Heart left ventricle (tissue), 16 donors: ENCODE data around the gene VPS45. TPM values are rescaled to one million over a fixed set of nuclear protein-coding genes. Genes with fewer than 3 reads are reported as not detected.
A peak's percentile ranks its signal among the peaks of the same experiment; 100 is the strongest.

Experiments used
- ATAC-seq, 4 donors: fragments of 200-7000 bp; cut with Tn5 transposase; one replicate each; pipeline ENCODE4 v1.9.1; 2020 to 2022; ENCODE audit warnings: moderate library complexity in 4 of 4, mild to moderate bottlenecking in 3 of 4, moderate number of reproducible peaks in 1 of 4
- DNase-seq, 5 donors: peaks; one replicate each; pipeline ENCODE4 v3.0.0-alpha.2; 2020
- H3K27ac ChIP-seq, 12 donors: fragments of 200-600 bp; sonication (generic) in 4 of 12; one replicate each; pipeline versions ENCODE4 v1.5.0 to v1.8.0; 2016 to 2022; ENCODE audit warnings: mild to moderate bottlenecking in 2 of 12
- H3K27me3 ChIP-seq, 9 donors: fragments of 200-600 bp; sonication (generic) in 2 of 9; one replicate each; pipeline versions ENCODE4 v1.5.1 to v1.8.0; 2016 to 2022; ENCODE audit warnings: mild to moderate bottlenecking in 3 of 9
- H3K36me3 ChIP-seq, 9 donors: fragments of 200-600 bp; sonication (generic) in 2 of 9; one replicate each; pipeline versions ENCODE4 v1.5.0 to v1.8.0; 2018 to 2022; ENCODE audit warnings: mild to moderate bottlenecking in 2 of 9
- H3K4me1 ChIP-seq, 12 donors: fragments of 200-600 bp; sonication (generic) in 4 of 12; one replicate each; pipeline versions ENCODE4 v1.5.0 to v1.8.0; 2016 to 2022; ENCODE audit warnings: mild to moderate bottlenecking in 3 of 12
- H3K4me3 ChIP-seq, 12 donors: fragments of 200-600 bp; sonication (generic) in 4 of 12; one replicate each; pipeline versions ENCODE4 v1.5.0 to v1.8.0; 2017 to 2022; ENCODE audit warnings: mild to moderate bottlenecking in 9 of 12, moderate library complexity in 4 of 12
- H3K9me3 ChIP-seq, 12 donors: fragments of 200-600 bp; sonication (generic) in 4 of 12; one replicate each; pipeline versions ENCODE4 v1.5.0 to v1.8.0; 2016 to 2022; ENCODE audit warnings: mild to moderate bottlenecking in 1 of 12
- POLR2A ChIP-seq, 2 donors: fragments of 450-650 bp; IDR thresholded peaks; one replicate each; pipeline ENCODE4 v1.6.1; 2017; ENCODE audit warnings: antibody characterized with exemption in 2 of 2, mild to moderate bottlenecking in 2 of 2, moderate library complexity in 2 of 2
- WGBS, 4 donors: extraction: QIAGEN DNeasy Blood & Tissue Kit in 2 of 4; methylation state at CpG; one replicate each; pipeline versions ENCODE4 v1.1.5 to v1.1.7; 2013 to 2018; 5-methylcytosine and 5-hydroxymethylcytosine counted together
- intact Hi-C, 10 donors: fragments of 100-400 bp; cut with DNase I; formaldehyde crosslinking; loops; one replicate each; pipeline versions ENCODE4 v1.11.1 to v1.14.2; 2022
- polyA plus RNA-seq, 2 donors: library from polyadenylated mRNA; stranded (reverse); fragments of 200-250 nt; gene quantifications; one replicate each; pipeline ENCODE4 v1.2.3, GENCODE V29; 2013
- total RNA-seq, 9 donors: library from RNA; depleted of rRNA in 2 of 9; stranded (reverse); fragments of >200 nt in 2 of 9; fragmentation: NEBNext Ultra II Directional in 3 of 9; extraction: Animal tissue kit (Norgen Biotek cat#: 25700) in 3 of 9; gene quantifications; one replicate each; pipeline versions ENCODE4 v1.1.0 to v1.2.4, GENCODE V29; 2016 to 2023
- TF ChIP-seq, protein P1 (sequence below), 12 donors: fragments of 200-600 bp; sonication (generic) in 4 of 12; IDR thresholded peaks; one replicate each; pipeline versions ENCODE4 v1.5.0 to v1.8.0; 2018 to 2022; ENCODE audit warnings: antibody characterized with exemption in 12 of 12, mild to moderate bottlenecking in 5 of 12
- donor health status: ischemic (EF 13 %, LVEDD 7.1; RV severe dilation, severe dysfunction).
- donor health status: healthy with polysubstance abuse.
- donor health status: DM: no; HTN: yes; CAD: no.
- donor health status: DM: no; HTN: no; CAD: no.
- donor health status: ischemic (EF 25% LVEDD 6.9; RV normal size, moderate dysfunction).
- donor health status: ischemic (EF 25% LVEDD 5.7; RV mildly dilated, moderate dysfunction).
- donor health status: healthy.
- donor health status: DM: yes; HTN: yes; CAD: no.
- donor health status: ischemic (EF 35%, LVEDD 5.7; RV mildly dilated, moderate dysfunction).
- donor health status: nonischemic (EF 11% LVEDD 7.7; RV severe dilation, severe dysfunction).
- donor health status: DM: yes; HTN: yes; CAD: no.
- donor health status: PGD.
- donor health status: ischemic (EF 29% LVEDD 5.4; RV normal size, mild dysfunction).
- donor health status: nonischemic (EF 23%, LVEDD 6.1; RV moderate dilation, normal function).

Gene VPS45
- total and polyA plus RNA-seq, 11 donors, result 30.4 to 67.7 (median 49.2) TPM

DNA sequence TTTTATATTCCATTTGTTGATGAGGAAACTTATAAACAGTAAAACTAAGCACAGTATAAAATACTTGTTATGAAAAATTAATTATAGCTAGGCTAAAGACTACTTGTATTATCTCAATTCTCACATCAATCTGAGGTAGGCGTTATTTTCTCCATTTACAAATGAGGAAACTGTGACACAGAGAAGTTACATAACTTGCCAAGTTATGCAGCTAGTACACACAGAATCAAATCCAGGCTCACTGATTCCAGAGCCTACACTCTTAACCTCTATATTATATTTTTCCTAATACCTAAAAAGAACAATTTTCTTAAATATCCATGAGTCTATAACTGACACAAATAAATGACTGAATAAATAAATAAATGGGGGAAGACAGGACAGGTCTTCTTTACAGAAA is 11.2 kb upstream of the VPS45 start:
- no peaks in the 10 kb centered on the region for H3K27me3 ChIP-seq
- intact Hi-C loops, result loop anchor here in 1 of 10 donors (10.0 kb wide), 1 partner anchor 162 kb away; the partner anchor contains the start of gene BOLA1
- ATAC-seq, result no peak
- WGBS, 4 donors, result 46 to 53% (median 49%) methylated on average over 1 of the region's 1 CpG
- TF ChIP-seq, protein P1, sequence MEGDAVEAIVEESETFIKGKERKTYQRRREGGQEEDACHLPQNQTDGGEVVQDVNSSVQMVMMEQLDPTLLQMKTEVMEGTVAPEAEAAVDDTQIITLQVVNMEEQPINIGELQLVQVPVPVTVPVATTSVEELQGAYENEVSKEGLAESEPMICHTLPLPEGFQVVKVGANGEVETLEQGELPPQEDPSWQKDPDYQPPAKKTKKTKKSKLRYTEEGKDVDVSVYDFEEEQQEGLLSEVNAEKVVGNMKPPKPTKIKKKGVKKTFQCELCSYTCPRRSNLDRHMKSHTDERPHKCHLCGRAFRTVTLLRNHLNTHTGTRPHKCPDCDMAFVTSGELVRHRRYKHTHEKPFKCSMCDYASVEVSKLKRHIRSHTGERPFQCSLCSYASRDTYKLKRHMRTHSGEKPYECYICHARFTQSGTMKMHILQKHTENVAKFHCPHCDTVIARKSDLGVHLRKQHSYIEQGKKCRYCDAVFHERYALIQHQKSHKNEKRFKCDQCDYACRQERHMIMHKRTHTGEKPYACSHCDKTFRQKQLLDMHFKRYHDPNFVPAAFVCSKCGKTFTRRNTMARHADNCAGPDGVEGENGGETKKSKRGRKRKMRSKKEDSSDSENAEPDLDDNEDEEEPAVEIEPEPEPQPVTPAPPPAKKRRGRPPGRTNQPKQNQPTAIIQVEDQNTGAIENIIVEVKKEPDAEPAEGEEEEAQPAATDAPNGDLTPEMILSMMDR (IDR thresholded peaks at IDR 0.05), result no peak
- no peak for TF ChIP-seq POLR2A (IDR thresholded peaks at IDR 0.05)
- no peak for DNase-seq
- H3K9me3 ChIP-seq, result peaks cover 0 to 4% (median 0%) of the 10 kb centered on the region in 12 donors
- peaks cover 0 to 20% (median 0%) of the 10 kb centered on the region in 12 donors for H3K4me1 ChIP-seq
- no peaks in the 10 kb centered on the region for H3K36me3 ChIP-seq
- H3K27ac ChIP-seq, result no peak overlapping the region
- no peak overlapping the region for H3K4me3 ChIP-seq

DNA sequence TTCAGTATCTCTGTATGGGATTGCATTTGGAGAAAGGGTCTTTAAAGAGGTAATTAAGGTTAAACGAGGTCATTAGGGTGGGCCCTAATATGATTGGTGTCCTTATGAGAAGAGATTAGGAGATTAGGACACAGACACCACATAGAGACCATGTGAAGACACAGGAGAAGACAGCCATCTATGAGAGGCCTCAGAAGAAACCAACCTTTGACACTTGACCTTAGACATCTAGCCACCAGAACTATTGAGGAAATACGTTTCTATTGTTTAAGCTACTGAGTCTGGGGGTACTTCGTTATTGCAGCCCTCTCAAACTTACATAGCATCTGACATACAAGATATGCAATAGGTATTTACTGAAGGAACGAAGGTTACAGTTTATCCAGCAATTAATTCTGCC is 7.3 kb upstream of the VPS45 start:
- Histone ChIP-seq H3K27me3 (no peaks in the 10 kb centered on the region), H3K4me1 (peaks cover 0 to 19% (median 6%) of the 10 kb centered on the region in 12 donors), H3K9me3 (no peaks in the 10 kb centered on the region), H3K36me3 (no peaks in the 10 kb centered on the region), H3K27ac (no peak overlapping the region), H3K4me3 (no peak overlapping the region)
- ATAC-seq (no peak), DNase-seq (no peak)
- intact Hi-C loops, result loop anchor here in 2 of 10 donors (5.0 to 10.0 kb wide), 3 partner anchors 45 to 165 kb away; partner anchors contain the start of genes OTUD7B (in 2 of the 2) and BOLA1 (in 1 of the 2)
- no peak for TF ChIP-seq POLR2A (IDR thresholded peaks at IDR 0.05)
- TF ChIP-seq, protein P1 (IDR thresholded peaks at IDR 0.05), result no peak
- WGBS, 4 donors, result 73 to 83% (median 76%) methylated on average over 4 of the region's 4 CpGs

DNA sequence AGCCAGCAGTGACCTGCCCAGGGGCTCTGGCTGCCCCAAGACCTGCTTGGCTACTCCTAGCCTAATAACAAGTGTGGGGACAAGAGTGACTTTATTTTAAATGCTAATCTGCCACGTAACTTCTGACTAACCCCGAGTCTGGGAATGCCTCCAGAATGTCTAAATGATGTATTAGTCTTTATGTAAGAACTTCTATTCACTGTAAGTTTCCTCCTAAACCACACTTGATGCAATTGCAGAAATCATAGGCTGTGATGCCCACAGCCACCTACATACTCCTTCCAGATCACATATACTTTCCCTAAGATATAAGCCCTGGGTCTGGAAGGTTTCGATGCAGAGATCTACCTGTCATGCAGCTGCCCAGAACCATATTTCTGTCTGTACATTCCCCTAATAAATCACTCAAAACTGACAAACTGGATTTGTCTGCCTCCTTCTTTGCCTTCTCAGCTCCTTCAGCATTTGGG is 5.9 kb upstream of the VPS45 start:
- H3K27ac ChIP-seq, result peak overlapping the region in 2 of 12 donors; percentile 18 to 64

DNA sequence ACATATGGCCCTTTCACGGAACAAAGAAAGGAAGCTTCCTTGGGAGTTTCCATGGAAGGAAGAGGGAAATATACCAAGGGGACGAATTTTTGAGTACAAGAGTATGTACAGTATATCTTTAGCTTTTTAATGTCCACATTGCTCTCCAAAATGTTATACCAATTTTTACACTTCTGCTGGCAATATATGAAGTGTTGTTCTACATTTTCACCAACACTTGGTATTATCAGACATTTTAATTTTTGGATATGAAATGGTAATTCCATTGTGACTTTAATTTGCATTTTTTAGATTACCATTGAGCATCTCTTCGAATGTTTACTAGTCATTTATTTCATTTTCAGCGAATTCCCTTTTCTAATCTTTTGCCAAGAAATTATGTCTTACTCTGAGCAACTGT is 5.5 kb upstream of the VPS45 start:
- Histone ChIP-seq H3K4me3 (no peak overlapping the region), H3K4me1 (peaks cover 0 to 29% (median 15%) of the 10 kb centered on the region in 12 donors), H3K36me3 (no peaks in the 10 kb centered on the region), H3K27me3 (no peaks in the 10 kb centered on the region), H3K9me3 (no peaks in the 10 kb centered on the region), H3K27ac (peak overlapping the region in 1 of 12 donors; percentile 64)
- ATAC-seq (no peak), DNase-seq (no peak)
- 86 to 94% (median 93%) methylated on average over 4 of the region's 4 CpGs for WGBS, 4 donors
- intact Hi-C loops, result loop anchor here in 2 of 10 donors (5.0 to 10.0 kb wide), 3 partner anchors 47 to 167 kb away; partner anchors contain the start of genes OTUD7B (in 2 of the 2) and BOLA1 (in 1 of the 2)
- TF ChIP-seq, protein P1 (IDR thresholded peaks at IDR 0.05), result no peak
- no peak for TF ChIP-seq POLR2A (IDR thresholded peaks at IDR 0.05)

More for the DNA sequence above, 5.9 kb upstream of the VPS45 start:
- intact Hi-C loops, result loop anchor here in 2 of 10 donors (5.0 to 10.0 kb wide), 3 partner anchors 47 to 167 kb away; partner anchors contain the start of genes OTUD7B (in 2 of the 2) and BOLA1 (in 1 of the 2)
- Histone ChIP-seq H3K4me1 (peaks cover 0 to 31% (median 15%) of the 10 kb centered on the region in 12 donors), H3K36me3 (no peaks in the 10 kb centered on the region), H3K4me3 (no peak overlapping the region), H3K27me3 (no peaks in the 10 kb centered on the region), H3K9me3 (no peaks in the 10 kb centered on the region)
- no peak for TF ChIP-seq POLR2A (IDR thresholded peaks at IDR 0.05)
- TF ChIP-seq, protein P1 (IDR thresholded peaks at IDR 0.05), result no peak
- ATAC-seq, result peak in 2 of 4 donors; percentile 32 to 52
- no peak for DNase-seq
- WGBS, 4 donors, result 51 to 61% (median 56%) methylated on average over 3 of the region's 3 CpGs
